HG02981 (cell line): ENCODE data around the gene MPPED2.

ENCODE experiments used
- ATAC-seq: cut with Tn5 transposase; IDR thresholded peaks from one replicate; pipeline ENCODE4 v1.9.1; 2021; ENCODE audit warnings: mild to moderate bottlenecking, moderate library complexity; ENCODE audit not compliant: unreplicated experiment

MPPED2 gene, protein sequence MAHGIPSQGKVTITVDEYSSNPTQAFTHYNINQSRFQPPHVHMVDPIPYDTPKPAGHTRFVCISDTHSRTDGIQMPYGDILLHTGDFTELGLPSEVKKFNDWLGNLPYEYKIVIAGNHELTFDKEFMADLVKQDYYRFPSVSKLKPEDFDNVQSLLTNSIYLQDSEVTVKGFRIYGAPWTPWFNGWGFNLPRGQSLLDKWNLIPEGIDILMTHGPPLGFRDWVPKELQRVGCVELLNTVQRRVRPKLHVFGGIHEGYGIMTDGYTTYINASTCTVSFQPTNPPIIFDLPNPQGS

DNA sequence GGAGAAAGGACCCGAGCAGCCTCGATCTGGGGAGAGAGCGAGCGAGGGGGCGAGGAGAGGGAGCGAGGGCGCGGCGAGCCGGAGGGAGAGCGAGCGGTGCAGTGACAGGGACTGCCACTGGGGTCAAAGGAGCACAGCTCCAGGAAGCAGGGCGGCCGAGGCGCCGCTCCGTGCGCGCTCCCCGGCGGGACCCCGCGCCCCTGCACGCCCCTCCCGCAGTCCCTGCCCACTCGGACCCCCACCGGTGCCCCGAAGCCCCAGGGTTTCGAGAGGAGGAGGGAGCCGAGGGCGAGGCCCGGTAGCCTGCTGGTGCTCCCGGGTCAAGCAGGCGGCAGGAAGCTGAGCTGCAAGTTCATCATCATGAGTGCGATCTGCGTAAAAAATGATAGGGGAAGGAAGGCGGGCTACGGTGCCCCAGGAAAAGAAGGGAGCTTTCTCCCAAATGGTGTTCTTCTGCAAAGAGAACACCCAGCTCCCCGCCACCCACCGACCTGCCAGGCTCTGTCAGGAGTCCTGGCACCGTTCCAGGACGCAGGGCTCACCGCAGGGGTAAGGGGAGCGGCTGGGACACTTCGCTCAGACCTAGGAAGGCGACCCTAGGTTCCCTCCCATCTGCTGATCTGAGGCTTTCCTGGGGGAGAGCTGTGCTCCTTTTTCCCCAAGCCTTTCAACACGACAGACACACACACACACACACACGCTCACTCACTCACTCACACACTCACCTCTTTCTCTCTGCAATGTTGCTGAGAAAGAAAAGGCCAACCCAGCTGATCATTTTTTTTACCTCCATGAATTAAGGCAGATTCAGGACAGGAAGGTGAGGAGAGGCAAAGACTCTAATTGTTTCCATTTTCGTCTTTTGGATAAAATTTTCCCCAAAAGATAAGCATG lies at the start of gene MPPED2:
TSS of gene MPPED2 (minus strand) at position 103 of the 894 bp plus-strand sequence. CDS start 5,980 bp downstream, outside the sequence.
- ATAC-seq: peak; percentile 97

DNA sequence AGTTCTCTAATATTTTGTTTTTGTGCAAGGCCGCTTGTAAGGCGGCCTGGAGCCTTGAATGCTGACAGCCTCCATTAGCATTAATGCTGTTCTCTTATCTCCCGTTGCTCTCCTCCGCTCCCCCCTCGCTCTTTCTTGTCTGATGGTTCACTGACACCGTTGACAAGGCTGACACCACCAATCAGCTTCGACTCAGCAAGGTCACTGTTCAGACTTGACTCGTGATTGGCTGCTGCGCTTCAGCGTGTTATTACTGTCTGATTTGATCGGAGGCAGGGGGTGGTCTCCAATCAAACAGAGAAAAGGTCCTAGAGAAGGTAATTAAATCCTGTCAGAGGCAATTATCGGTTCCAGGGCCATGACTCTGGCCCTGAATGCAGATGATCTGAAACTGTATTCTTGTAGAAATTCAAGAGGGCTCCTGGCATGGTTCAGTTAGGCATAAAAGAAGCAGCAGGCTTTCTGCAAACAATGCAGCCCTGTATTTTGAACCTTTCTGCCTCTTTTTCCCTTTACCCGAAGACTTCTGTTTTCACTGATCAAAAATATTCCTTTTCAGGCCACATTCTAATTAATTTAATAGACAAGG lies 49.3 kb upstream of the MPPED2 start:
- no peak for ATAC-seq

DNA sequence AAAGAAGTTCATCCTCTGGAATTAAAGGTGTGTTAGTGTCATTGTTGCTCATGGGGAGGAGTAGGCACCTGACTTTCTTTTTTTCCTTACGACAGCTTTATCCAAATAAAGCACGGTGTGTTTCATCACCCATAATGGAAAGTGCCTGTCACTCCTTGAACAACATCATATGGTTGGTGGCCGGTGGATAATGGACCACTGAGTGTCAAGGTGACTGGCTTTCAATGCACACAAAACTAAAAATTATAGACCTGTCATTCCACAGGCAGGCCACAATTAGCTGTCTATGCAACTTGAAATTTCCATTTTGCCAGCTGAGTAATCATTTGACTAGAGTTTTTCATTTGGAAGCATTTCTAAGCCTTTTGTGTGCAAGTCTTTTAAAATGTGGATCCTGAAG lies 45.0 kb upstream of the MPPED2 start:
- no peak for ATAC-seq

DNA sequence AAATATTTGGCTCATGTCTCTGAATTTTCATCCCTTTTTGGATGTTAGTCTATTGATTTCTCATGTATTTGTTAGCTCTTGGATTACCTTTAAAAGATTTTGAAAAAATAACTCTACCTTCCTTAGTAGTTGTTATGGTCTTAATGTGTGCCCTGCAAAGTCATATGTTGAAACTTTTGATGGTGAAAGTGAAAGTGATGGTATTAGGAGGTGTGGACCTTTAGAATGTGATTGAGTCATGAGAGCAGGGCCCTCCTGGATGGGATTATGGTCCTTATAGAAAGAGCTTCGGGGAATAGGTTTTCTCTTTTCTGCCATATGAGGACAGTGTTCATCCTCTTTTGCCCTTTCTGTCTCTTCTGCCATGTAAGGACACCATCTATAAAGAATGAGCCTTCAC lies 33.6 kb upstream of the MPPED2 start:
- no peak for ATAC-seq

DNA sequence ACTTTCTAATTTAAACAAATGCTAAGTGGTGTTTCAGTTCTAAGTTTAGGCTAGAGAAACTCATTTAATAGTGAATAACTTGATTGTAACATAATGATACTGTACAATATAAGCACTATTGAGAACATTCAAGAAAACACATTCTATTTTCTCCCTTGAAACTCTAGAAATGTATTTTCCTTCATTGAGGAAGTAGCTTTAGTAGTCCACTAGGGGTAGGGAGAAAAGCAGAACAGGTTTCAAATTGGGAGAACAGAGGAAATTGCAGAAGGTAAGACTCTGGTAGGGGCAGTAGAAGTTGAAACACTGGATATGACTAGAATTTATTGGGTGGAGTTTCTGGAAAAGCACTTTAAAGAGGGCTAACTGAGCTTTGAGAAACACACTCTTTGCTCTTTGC lies 31.6 kb upstream of the MPPED2 start:
- ATAC-seq: no peak

DNA sequence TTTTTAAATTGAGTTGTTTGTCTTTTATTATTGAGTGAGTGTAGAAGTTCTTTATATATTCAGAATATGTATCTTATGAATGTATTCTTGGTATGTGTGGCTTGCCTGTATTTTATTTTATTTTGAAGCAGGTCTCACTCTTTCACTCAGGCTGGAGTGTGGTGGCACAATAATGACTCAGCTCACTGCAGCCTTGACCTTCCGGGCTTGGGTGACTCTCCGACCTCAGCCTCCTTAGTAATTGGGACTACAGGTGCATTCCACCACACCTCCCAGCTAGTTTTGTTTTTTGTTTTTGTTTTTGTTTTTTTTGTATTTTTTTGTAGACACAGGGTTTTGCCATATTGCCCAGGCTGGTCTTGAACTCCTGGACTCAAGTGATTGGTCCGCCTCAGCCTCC lies 24.5 kb upstream of the MPPED2 start:
- ATAC-seq: no peak

DNA sequence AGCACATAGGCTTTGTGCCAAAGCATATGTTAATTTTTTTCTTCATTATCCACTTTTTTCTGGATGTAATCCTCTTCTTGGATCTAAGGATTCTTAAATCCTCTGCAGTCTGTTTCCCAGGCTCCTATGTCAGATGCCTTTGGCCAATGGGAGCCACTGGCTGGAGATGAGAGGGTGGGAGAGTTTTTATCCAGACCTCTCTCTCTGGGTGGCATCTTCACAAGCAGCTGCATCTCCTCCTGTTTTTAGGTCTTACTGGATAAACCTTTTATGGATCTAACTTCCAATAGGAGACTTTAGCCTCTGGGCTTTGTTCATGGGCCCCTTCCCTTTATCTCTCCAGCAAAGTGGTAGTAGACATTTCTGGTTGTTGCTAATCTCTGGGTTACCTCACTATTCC lies 22.4 kb upstream of the MPPED2 start:
- no peak for ATAC-seq

DNA sequence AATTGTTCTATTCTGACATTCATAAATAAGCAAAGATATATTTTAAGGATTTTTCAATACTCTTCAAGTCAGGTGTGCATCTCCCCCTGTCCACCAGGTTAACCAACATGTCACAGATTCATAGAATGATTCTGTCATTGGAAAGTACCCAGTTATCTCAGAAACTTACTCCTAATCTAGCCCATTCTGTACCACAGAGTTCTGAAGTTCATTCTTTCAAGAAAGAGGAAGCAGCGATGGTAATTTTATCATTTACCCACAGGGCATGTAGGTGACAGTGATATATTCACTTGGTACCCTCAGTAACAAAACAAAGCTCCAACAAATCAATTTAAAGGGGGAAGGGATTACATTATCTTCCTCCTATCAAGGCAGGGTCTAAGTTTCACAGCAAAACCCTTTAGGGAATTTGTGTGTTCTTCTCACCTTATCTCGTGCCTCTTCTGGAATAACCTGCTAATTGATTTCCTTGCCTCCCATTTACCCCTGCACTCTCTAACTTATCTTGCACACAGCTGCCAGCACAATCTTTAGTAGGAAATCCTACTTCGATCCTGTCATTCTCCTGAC lies 19.0 kb upstream of the MPPED2 start:
- peak; percentile 85 for ATAC-seq

DNA sequence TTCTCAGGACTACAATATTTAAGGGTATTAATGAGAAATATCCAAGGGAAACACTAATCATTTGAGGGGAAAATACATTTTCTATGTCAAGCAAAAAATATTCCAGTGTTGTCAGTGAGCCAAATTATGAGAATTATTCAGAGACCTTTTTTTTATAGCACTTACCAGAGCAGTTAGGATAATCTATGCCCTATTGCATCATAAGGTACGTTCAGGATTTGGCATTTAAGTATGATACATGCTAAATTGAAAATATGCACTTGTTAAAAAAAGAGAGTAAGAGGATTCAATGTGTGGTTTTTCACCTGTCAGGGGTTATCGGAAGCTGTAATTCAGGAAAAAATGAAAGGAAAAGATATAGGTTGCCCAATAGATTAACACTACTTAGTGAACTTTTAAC lies 17.2 kb upstream of the MPPED2 start:
- ATAC-seq: no peak

DNA sequence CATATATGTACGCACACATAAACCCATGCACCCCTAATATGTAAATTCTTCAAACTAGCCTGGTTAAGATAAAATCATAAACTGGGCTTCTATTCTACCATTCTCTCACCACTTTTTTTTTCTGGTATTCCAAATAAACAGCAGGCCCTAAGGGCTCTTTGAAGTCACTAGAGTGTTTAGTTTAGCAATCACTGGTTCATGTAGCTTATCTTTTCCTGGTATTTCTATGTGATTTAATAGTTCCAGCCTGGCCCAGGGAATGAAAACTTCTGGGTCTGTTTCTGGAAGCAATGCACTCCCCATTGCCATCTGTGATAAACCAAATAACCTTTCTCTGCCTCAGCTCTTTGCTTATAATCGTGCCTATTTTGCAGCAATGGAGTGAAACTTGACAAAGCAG lies 10.7 kb upstream of the MPPED2 start:
- no peak for ATAC-seq

DNA sequence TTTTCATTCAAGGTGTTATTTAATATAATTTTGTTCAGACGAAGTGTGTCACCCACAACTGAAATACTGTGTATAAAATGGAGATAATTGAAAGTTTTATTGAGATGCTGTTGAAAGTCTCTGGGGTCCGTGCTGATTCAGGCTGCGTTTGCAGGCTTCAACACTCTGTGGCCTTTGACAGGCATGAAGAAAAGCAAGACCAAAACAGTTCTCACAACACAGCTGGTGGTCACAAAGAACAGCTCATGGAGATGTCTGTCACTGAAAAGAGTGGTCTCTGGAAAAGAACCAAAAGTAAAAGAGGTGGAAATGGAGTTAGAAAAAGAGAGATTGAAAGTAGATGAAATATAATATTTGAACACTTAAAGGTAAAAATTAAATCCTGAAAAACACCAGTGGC lies 9.8 kb upstream of the MPPED2 start:
- no peak for ATAC-seq

DNA sequence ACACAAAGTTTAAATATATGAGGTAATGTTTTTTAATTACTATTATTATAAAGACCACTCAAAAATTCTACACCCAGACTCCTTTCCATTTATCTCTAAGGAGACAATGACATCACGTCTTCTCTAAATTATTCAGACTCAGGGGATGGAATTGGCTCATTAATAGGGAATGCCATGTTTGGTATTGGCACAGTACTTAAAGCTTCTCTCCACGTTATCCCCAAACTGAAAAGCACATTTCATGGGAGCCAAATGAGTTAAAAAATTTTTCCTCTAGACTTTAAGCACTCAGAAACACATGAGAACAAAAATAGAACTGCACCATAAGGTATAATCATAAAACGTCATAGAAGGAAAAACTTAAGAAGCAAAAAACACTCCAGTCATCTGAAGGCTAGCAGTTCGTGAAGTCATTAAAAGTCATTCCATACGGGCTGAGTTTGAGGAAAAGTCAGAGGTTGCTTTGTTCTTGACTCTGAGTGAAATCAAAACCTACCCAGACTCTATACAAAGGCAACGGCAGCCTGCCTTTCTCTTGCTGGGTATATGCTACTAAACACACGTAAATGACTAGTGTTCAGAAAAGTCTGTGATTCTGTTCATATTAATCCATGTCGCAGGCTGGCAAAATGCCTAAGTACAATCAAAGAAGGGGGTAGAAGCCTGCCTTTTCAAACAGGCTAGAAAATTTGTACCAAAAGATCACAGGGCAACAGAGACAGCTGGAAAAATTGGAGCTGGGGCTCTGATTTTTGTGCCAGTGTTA lies 8.7 kb upstream of the MPPED2 start:
- no peak for ATAC-seq

DNA sequence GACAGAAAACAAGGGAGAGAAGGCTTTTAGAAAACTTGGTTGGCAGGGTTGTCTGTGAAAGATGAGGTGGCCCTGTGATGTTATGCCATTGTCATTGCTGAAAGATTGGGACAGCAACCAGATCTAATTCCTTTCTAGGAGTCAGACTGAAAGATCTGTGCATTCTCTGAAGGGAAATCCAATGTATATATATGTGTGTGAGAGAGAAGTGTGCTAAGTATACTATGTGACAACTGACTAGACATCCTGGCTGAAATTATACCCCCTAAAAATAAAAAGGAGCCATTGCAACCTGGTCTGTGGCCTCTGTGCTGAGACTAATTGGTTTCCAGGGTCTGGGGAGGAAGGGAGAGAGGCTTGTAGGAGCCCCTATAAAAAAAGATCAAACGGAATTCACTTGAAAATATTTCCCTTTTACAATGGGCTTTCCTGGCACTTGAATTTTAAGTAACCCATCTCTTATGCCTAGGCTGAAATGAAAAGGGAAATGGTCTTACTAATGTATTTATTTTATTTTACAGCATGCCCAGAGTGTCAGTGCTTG lies 1.2 kb upstream of the MPPED2 start:
- no peak for ATAC-seq

DNA sequence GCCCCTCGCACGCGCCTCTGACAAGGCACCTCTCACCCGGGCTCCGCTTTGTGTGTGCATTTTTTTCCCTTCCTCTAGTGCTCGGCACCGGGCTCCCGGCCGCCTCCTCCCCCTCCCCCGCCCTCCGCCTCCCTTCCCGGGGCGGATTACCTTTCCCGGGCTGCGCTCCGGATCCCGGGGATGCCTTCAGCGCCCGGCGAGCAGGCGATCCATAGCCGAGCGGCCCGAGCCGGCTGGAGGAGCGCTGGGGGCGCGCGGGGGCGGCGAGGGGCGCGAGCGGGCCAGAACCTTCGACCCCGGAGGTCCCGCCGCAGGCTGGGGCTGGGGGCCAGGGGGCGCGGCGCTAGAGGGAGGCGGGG lies 282 bp downstream of the MPPED2 start:
- peak; percentile 24 for ATAC-seq

DNA sequence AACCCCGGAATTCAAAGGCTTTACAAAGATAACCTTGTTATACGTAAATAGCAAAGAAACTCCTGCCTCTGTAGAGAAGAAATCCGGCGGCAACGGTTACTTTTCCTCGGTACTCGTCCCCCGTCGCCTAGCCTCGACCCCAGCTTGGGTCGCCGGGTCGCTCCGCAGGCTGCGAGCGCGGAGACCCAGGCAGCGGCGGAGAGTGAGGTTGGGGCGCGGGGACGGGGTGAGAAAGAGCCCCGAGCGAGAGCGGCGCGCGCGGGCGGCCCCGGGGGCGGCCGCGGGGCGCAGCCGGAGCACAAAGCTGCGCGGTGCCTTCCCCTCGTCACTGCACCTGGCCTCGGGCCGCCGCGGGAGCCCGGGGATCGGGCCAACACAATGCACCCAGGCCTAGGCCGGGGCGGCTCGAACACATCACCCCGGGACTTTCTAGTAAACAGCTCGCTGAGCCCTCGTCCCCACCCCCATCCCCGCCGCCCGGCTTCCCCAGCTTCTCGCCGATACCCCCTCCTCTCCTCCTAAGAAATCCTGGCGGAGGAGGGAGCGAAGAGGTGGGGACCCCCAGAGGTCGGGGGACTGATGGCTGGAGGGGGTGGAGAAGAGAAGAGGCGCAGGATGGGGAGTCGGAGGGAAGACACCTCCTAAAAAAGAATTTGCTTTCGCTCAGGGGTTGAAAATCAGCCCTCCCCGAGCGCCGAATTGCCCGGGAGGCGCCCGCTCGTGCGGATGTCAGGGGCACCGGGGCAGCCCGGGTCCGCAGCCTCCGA lies 845 bp downstream of the MPPED2 start:
- ATAC-seq: no peak

DNA sequence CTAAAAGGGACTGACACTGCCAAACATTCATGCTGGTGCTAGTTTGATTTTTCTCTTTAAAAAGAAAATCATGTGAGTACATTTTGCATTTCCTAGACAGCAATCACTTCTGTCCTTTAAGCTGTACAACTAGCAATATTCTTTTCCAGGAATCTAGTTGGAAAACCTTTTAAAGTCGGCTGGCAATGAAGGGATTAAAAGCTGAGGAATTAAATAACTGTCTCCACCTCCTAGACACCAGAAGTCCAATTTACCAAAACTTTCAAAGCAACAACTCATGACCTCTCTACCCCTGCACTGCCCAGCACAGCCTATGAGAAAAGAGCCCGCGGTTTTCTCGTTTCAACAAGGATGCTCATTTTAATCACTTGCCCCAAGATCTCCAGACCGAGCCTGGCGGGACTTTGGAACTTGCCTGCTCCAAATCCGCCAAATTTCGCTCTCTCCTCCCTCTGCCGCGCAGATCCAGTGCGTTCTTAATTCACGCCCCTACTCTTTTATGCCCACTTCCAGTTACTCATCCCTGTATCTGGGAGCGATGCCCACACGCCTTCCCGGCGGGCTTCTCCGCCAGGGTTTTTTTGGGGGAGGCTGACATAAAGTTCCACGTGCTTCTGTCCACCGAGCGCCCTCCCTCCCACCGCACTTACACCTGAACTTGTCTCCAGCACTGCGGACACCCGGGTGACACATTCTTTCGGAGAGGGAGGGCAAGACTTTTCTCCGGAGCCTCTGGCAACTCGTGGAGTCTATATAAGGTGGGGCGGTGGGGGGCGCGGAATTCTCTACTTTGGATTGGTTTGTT lies 2.5 kb downstream of the MPPED2 start:
- no peak for ATAC-seq

DNA sequence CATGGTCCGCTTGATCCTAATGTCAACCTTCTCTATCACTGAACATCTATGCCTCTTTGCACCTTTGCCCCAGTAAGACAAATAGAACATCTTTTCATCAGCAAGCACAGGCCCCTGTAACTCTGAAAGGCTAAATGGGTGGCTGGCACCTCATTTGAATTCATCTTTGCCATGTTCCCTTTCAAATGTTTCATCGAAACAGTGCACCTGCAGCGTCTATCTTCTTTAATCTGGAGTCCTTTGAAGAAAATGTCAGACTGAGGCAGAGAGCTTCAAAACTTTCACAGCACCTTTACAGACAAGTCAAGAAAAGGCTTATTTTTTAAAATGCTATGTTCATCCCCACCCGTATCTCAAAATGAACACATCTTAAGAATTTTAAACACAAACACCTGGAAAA lies 3.4 kb downstream of the MPPED2 start:
- no peak for ATAC-seq

DNA sequence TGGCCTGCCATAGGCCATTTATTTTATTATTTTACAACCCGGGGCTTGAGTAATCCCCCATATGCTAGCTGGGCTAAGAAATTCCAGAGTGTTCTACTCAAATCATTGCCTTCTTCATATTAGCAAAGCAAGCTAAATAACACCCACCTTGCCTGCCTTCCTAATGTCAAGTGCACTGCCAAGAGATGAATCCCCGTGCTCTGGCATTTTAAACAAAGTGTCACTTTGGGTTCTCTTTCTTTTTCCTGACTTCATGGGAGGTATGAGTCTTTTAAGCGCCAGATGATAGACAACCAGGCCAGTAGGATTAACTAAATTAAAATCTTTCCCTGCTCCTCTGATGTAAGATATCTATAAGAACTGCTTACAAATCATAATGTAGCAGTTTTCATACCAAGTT lies 4.5 kb downstream of the MPPED2 start:
- ATAC-seq: no peak

DNA sequence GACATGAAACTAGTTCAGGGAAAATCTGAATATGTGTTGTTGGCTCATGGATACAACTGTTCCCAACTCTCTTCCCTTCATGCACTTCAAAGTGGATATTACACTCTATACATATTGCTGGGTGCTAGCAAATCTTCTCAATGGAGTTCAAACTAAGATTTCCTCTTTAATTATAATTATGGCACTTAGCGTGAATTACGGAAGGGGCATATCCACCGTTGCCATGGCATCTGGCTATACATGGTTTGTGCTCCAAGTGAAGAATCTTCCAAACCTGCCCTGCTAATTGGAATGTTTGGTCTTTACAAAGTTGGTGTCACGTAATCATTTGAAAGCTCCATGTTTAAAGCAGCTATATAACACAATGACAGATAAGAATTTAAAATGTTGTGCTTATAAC lies 5.6 kb downstream of the MPPED2 start:
- no peak for ATAC-seq
